SK-N-SH (cell line): Measurements from ENCODE around the gene CRELD2.
"Not testable (repeated sequence)": the region's sequence is repeated elsewhere in the genome, so short reads cannot be mapped to it uniquely, and the experiment has no call there.

ENCODE experiments used
- CTCF ChIP-seq: fragments of 200-600 bp; sonication (generic); IDR thresholded peaks from 2 replicates; pipeline ENCODE4 v1.6.1; 2017; ENCODE audit warnings: antibody characterized with exemption, mild to moderate bottlenecking, moderate library complexity
- EP300 ChIP-seq, 2 experiments: IDR thresholded peaks; 2 replicates each; pipeline versions ENCODE4 v1.4.0 to v1.6.1; 2012; ENCODE audit warnings: borderline replicate concordance in 1 of 2, low read depth in 1 of 2, low read length in 1 of 2
- RCOR1 ChIP-seq: fragments of 150-350 bp; IDR thresholded peaks from 2 replicates; pipeline ENCODE4 v1.6.1; 2017; ENCODE audit warnings: antibody characterized with exemption, low read length
- REST ChIP-seq: IDR thresholded peaks from 2 replicates; pipeline ENCODE4 v1.6.1; 2012; ENCODE audit warnings: mild to moderate bottlenecking, low read depth, low read length, moderate library complexity
- RFX5 ChIP-seq: IDR thresholded peaks from 2 replicates; pipeline ENCODE4 v1.6.1; 2012; ENCODE audit warnings: mild to moderate bottlenecking, improper control_type of control experiment, low read length
- SIN3A ChIP-seq: IDR thresholded peaks from 2 replicates; pipeline ENCODE4 v1.6.1; 2012; ENCODE audit warnings: low read depth, mild to moderate bottlenecking, low read length, moderate library complexity, borderline replicate concordance

DNA sequence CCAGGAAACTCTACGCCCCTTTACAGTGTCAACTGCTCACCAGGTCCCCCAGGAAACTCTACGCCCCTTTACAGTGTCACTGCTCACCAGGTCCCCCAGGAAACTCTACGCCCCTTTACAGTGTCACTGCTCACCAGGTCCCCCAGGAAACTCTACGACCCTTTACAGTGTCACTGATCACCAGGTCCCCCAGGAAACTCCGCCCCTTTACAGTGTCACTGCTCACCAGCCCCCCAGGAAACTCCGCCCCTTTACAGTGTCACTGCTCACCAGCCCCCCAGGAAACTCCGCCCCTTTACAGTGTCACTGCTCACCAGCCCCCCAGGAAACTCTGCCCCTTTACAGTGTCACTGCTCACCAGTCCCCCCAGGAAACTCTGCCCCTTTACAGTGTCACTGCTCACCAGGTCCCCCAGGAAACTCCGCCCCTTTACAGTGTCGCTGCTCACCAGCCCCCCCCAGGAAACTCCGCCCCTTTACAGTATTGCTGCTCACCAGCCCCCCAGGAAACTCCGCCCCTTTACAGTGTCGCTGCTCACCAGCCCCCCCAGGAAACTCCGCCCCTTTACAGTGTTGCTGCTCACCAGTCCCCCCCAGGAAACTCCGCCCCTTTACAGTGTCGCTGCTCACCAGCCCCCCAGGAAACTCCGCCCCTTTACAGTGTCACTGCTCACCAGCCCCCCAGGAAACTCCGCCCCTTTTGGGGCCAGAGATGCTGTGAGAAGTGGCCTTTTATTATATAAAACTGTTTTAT lies 26.8 kb downstream of the CRELD2 start:
- not testable (repeated sequence) for TF ChIP-seq CTCF; REST; EP300 (IDR thresholded peaks at IDR 0.05; ENCODE audit: borderline replicate concordance in 1 of 2, low read depth in 1 of 2, low read length in 1 of 2); RFX5; SIN3A; RCOR1
